ENCODE results near the gene DLD. TPM values are rescaled to one million over a fixed set of nuclear protein-coding genes. Genes with fewer than 3 reads are reported as not detected.

The DLD gene
- total RNA-seq, 2 donors from 2014 or later: 77.4 to 84.1 TPM

DNA sequence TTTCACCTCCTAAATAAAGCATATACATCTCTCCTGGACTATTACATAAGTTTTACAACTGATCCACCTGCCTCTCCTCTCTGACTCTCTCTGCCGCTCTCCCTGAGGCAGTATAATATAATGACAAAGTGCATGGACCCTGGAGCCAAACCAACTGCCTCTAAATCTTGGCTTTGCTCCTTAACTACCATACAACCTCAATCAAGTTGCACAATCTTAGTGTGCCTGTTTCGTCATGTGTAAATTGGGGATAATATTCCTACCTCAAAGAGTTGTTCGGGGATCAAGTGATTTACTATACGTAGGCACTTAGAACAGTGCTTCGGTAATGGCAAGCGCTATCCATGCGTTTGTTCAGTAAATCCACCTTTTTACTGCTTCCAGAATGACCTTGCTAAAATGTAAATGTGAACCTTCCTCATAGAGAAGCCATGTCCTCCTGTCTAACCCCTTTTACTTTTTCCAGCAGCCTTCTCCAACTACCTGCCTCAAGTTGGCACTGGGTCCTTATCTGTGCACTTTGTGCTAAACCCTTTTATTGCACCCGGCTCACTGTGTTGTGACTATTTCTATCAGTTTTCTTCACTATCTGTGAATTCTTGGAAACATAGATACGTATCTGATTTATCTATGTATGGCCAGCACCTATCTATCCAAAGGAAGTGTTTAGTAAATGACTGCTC is 30.6 kb upstream of the DLD start:
- Histone ChIP-seq H3K27me3 (replicated peaks; ENCODE audit: insufficient read depth) (no peaks in the 10 kb centered on the region), H3K4me1 (replicated peaks) (no peaks in the 10 kb centered on the region), H3K27ac (peak overlapping the region; percentile 38 to 49), H3K36me3 (no peaks in the 10 kb centered on the region), H3K9me3 (no peaks in the 10 kb centered on the region), H3K4me3 (no peak overlapping the region)
- TF ChIP-seq POLR2AphosphoS5 (IDR thresholded peaks at IDR 0.05): peak; percentile 55
- TF ChIP-seq, protein P1, sequence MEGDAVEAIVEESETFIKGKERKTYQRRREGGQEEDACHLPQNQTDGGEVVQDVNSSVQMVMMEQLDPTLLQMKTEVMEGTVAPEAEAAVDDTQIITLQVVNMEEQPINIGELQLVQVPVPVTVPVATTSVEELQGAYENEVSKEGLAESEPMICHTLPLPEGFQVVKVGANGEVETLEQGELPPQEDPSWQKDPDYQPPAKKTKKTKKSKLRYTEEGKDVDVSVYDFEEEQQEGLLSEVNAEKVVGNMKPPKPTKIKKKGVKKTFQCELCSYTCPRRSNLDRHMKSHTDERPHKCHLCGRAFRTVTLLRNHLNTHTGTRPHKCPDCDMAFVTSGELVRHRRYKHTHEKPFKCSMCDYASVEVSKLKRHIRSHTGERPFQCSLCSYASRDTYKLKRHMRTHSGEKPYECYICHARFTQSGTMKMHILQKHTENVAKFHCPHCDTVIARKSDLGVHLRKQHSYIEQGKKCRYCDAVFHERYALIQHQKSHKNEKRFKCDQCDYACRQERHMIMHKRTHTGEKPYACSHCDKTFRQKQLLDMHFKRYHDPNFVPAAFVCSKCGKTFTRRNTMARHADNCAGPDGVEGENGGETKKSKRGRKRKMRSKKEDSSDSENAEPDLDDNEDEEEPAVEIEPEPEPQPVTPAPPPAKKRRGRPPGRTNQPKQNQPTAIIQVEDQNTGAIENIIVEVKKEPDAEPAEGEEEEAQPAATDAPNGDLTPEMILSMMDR (IDR thresholded peaks at IDR 0.05): no peak
- TF ChIP-seq POLR2A (IDR thresholded peaks at IDR 0.05): no peak
- WGBS: 58% methylated on average over 9 of the region's 9 CpGs
- intact Hi-C loops (cut with DNase I): no loop called here
- peak; percentile 28 for DNase-seq (ENCODE audit: low spot score)

DNA sequence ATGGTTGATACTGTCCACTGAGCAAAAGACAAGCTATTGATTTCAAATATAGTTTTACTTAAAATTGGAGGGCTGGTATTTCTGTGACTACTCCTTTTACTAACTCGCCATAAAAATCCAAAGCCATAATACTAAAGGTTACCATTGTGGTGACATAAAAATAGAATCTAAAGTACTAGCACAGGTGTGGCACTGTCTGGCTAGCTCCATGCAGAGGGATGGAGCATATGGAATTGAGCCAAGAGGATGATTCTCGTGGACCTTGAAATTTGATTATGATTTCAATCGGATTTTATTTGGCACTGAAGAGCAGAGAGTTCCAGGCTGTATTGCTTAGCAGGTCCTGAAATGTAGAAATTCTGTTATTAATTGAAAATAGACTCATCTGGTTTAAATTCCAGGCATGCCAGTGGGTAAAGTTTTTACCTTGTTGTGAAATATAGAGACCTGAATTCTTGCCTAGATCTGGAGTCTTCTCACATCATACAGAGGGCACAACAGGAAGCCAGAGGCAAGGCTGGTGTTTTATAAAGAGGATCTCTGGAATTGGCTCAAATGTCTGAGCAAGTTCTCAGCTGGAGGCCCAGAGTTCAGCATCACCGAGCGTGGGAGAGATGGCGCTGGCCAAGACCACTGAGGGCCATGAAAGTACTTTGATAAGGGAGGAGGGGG is 29.9 kb upstream of the DLD start:
- intact Hi-C loops (cut with DNase I): no loop called here
- TF ChIP-seq, protein P1 (IDR thresholded peaks at IDR 0.05): no peak
- no peak for TF ChIP-seq POLR2AphosphoS5 (IDR thresholded peaks at IDR 0.05)
- no peak for TF ChIP-seq POLR2A (IDR thresholded peaks at IDR 0.05)
- H3K4me3 ChIP-seq: no peak overlapping the region
- peak overlapping the region; percentile 30 to 49 for H3K27ac ChIP-seq
- no peak for DNase-seq (ENCODE audit: low spot score)
- 71% methylated on average over 6 of the region's 6 CpGs for WGBS
- no peaks in the 10 kb centered on the region for H3K36me3 ChIP-seq
- H3K9me3 ChIP-seq: no peaks in the 10 kb centered on the region
- no peaks in the 10 kb centered on the region for H3K4me1 ChIP-seq (replicated peaks)
- H3K27me3 ChIP-seq (replicated peaks; ENCODE audit: insufficient read depth): no peaks in the 10 kb centered on the region

DNA sequence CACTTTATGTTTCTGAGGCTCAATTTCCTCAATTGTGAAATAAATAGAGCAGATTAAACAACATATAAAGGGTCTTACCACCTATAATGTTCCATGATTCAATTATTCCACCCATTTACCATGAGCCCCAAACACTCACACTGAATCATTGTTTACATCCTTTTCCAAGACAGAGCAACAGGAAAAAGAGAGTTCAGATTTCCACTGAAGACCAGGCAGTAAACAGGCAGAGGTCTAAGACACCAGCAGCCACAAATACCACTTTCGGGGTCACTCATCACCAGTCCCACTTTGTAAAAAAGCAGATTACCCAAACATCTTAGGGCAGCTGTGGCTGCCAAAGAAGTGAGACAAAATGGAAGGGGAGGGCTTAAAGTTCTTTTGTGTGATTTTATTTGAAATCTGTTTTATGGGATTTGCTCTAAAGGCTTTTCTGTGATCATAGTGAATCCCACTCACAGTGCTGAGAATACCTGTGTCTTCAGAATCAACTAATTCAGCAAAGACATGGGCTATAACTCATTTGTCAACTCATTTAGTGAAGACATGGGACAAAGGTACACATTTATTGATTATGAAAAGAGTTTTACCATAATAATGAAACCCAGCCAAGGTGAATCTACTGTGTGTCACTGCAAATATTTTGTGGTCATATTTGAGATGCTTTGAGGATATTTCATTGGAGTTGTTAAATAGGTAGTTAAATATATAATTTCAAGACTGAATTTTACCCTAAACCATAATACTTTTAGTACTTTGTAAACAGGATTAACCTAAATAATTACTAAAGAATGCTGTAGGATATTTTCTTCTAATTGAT is 24.8 kb upstream of the DLD start:
- intact Hi-C loops (cut with DNase I): no loop called here
- Histone ChIP-seq H3K4me3 (no peak overlapping the region), H3K27me3 (replicated peaks; ENCODE audit: insufficient read depth) (no peaks in the 10 kb centered on the region), H3K27ac (peak overlapping the region in 1 of 2 donors; percentile 71), H3K9me3 (no peaks in the 10 kb centered on the region), H3K36me3 (no peaks in the 10 kb centered on the region), H3K4me1 (replicated peaks) (no peaks in the 10 kb centered on the region)
- TF ChIP-seq POLR2AphosphoS5 (IDR thresholded peaks at IDR 0.05) (no peak), POLR2A (IDR thresholded peaks at IDR 0.05) (no peak)
- TF ChIP-seq, protein P1 (IDR thresholded peaks at IDR 0.05): no peak
- no peak for DNase-seq (ENCODE audit: low spot score)
- WGBS: 46% methylated on average over 1 of the region's 1 CpG

DNA sequence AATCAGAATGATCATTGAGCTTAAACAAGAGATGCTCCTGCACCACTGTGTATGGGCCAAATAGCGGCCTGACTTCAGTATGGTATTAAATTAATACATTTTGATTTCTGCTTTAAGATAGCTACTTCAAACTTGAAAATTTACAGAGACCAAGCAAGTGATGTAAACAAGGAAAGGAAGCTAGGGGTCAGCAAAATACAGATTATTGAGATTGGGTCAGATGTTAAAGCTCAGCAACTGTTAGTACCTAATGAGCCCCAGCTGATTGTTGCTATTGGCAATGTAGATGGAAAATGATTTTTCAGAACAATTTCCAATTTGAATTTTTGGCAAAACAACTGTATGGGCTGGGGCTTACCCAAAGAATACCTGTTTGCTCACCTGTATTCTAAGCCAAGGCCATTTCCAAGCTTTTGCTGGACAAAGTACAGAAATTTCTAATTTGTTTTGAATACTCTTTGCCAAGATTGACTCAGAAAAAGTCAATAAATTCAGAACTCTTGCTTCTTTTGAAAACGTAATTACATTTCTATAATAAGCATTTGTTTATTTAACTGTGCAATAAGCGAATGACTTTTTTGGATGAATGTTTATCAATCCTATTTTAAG is 23.0 kb upstream of the DLD start:
- TF ChIP-seq, protein P1 (IDR thresholded peaks at IDR 0.05): no peak
- no peak for TF ChIP-seq POLR2A (IDR thresholded peaks at IDR 0.05)
- TF ChIP-seq POLR2AphosphoS5 (IDR thresholded peaks at IDR 0.05): peak; percentile 52
- WGBS: 48% methylated on average over 3 of the region's 3 CpGs
- no peaks in the 10 kb centered on the region for H3K4me1 ChIP-seq (replicated peaks)
- H3K36me3 ChIP-seq: no peaks in the 10 kb centered on the region
- H3K9me3 ChIP-seq: no peaks in the 10 kb centered on the region
- no peak overlapping the region for H3K4me3 ChIP-seq
- no peaks in the 10 kb centered on the region for H3K27me3 ChIP-seq (replicated peaks; ENCODE audit: insufficient read depth)
- intact Hi-C loops (cut with DNase I): no loop called here
- peak overlapping the region in 1 of 2 donors; percentile 71 for H3K27ac ChIP-seq
- DNase-seq (ENCODE audit: low spot score): no peak
